ENCODE results near the gene OTUB1. TPM values are rescaled to one million over a fixed set of nuclear protein-coding genes. Genes with fewer than 3 reads are reported as not detected.

The OTUB1 gene
- total and polyA plus RNA-seq, 8 donors = 15.2 to 57.8 (median 26.0) TPM

- no peaks in the 10 kb centered on the region for H3K27me3 ChIP-seq
- no peak for TF ChIP-seq CTCF (IDR thresholded peaks at IDR 0.05)
- peaks cover 7 to 13% (median 9%) of the 10 kb centered on the region in 3 donors for H3K4me1 ChIP-seq
- peak overlapping the region; percentile 96 to 100 (median 99) for H3K4me3 ChIP-seq
- WGBS, 2 donors = 24 to 28% methylated on average over 25 of the region's 25 CpGs
- H3K9me3 ChIP-seq = no peaks in the 10 kb centered on the region
- intact Hi-C loops (cut with DNase I) = no loop called here
- FAIRE-seq (no peak), ATAC-seq (peak in 1 of 4 donors; percentile 29), DNase-seq (no peak)
- peaks cover 0 to 12% (median 0%) of the 10 kb centered on the region in 3 donors for H3K36me3 ChIP-seq
- peak overlapping the region in 3 of 4 donors; percentile 72 to 80 (median 75) for H3K27ac ChIP-seq
Observed at GRCh38 chr11:63986932-63987513, 785 bp downstream of the OTUB1 start.

GRCh38 chr11:63991558-63991957 lies 5.3 kb downstream of the OTUB1 start:
- DNase-seq (no peak), FAIRE-seq (no peak), ATAC-seq (no peak)
- Histone ChIP-seq H3K9me3 (no peaks in the 10 kb centered on the region), H3K4me3 (no peak overlapping the region), H3K4me1 (peaks cover 7 to 9% (median 9%) of the 10 kb centered on the region in 3 donors), H3K27me3 (no peaks in the 10 kb centered on the region), H3K27ac (no peak overlapping the region), H3K36me3 (peaks cover 0 to 12% (median 0%) of the 10 kb centered on the region in 3 donors)
- no peak for TF ChIP-seq CTCF (IDR thresholded peaks at IDR 0.05)
- intact Hi-C loops (cut with DNase I) = loop anchor here in 1 of 3 donors (10.0 kb wide), 1 partner anchor 303 kb away; the partner anchor contains the start of gene KCNK4
- WGBS, 2 donors = 90 to 91% methylated on average over 10 of the region's 10 CpGs

GRCh38 chr11:63993100-63993499 lies 6.9 kb downstream of the OTUB1 start:
- Histone ChIP-seq H3K27ac (no peak overlapping the region), H3K4me1 (no peaks in the 10 kb centered on the region), H3K36me3 (peaks cover 0 to 28% (median 11%) of the 10 kb centered on the region in 3 donors), H3K27me3 (no peaks in the 10 kb centered on the region), H3K4me3 (no peak overlapping the region), H3K9me3 (no peaks in the 10 kb centered on the region)
- DNase-seq = no peak
- no peak for TF ChIP-seq CTCF (IDR thresholded peaks at IDR 0.05)
- intact Hi-C loops (cut with DNase I) = loop anchor here in 1 of 3 donors (10.0 kb wide), 1 partner anchor 302 kb away; the partner anchor contains the start of gene KCNK4
- 88 to 93% methylated on average over 5 of the region's 5 CpGs for WGBS, 2 donors
- ATAC-seq = no peak
- FAIRE-seq = no peak

GRCh38 chr11:63993993-63994392 lies 7.8 kb downstream of the OTUB1 start:
- intact Hi-C loops (cut with DNase I) = loop anchor here in 1 of 3 donors (10.0 kb wide), 1 partner anchor 301 kb away; the partner anchor contains the start of gene KCNK4
- H3K27ac ChIP-seq = no peak overlapping the region
- ATAC-seq = peak in 1 of 4 donors; percentile 47
- no peak for FAIRE-seq
- no peaks in the 10 kb centered on the region for H3K4me1 ChIP-seq
- DNase-seq = no peak
- H3K27me3 ChIP-seq = no peaks in the 10 kb centered on the region
- no peak for TF ChIP-seq CTCF (IDR thresholded peaks at IDR 0.05)
- H3K4me3 ChIP-seq = no peak overlapping the region
- peaks cover 0 to 24% (median 12%) of the 10 kb centered on the region in 3 donors for H3K36me3 ChIP-seq
- no peaks in the 10 kb centered on the region for H3K9me3 ChIP-seq
- WGBS, 2 donors = 75 to 85% methylated on average over 6 of the region's 6 CpGs

GRCh38 chr11:63996512-63996911 lies 10.3 kb downstream of the OTUB1 start:
- H3K27ac ChIP-seq = no peak overlapping the region
- no peak overlapping the region for H3K4me3 ChIP-seq
- TF ChIP-seq CTCF (IDR thresholded peaks at IDR 0.05) = no peak
- ATAC-seq = no peak
- DNase-seq = no peak
- WGBS, 2 donors = 88 to 91% methylated on average over 18 of the region's 18 CpGs
- peaks cover 0 to 20% (median 12%) of the 10 kb centered on the region in 3 donors for H3K36me3 ChIP-seq
- intact Hi-C loops (cut with DNase I) = loop anchor here in 1 of 3 donors (10.0 kb wide), 1 partner anchor 298 kb away; the partner anchor contains the start of gene KCNK4
- H3K27me3 ChIP-seq = no peaks in the 10 kb centered on the region
- peaks cover 0 to 5% (median 0%) of the 10 kb centered on the region in 3 donors for H3K4me1 ChIP-seq
- FAIRE-seq = no peak
- H3K9me3 ChIP-seq = no peaks in the 10 kb centered on the region

All from pancreas (tissue), 10 donors.